HL-60 (cell line): Measurements from ENCODE around the gene GLI2.

Source experiments
- CTCF ChIP-seq: IDR thresholded peaks from one replicate; pipeline ENCODE4 v1.5.1; 2011; ENCODE audit warnings: low read length, control low read depth, inconsistent platforms; ENCODE audit not compliant: insufficient read depth
- GABPA ChIP-seq: IDR thresholded peaks from 2 replicates; pipeline ENCODE4 v1.6.1; 2012; ENCODE audit warnings: low read depth
- POLR2AphosphoS5 ChIP-seq: IDR thresholded peaks from 2 replicates; pipeline ENCODE4 v1.6.1; 2012; ENCODE audit warnings: low read depth

GRCh38 chr2:120769787-120770120 is 34.1 kb downstream of the GLI2 start:
- TF ChIP-seq CTCF, result no peak
- TF ChIP-seq POLR2AphosphoS5, result no peak
- TF ChIP-seq GABPA, result no peak
